Heart left ventricle (tissue), 13 donors: ENCODE data around the gene RNASEH2C.
"Not testable (repeated sequence)": the region's sequence is repeated elsewhere in the genome, so short reads cannot be mapped to it uniquely, and the experiment has no call there.

Source experiments
- CTCF ChIP-seq, 12 donors: fragments of 200-600 bp; sonication (generic) in 4 of 12; IDR thresholded peaks; one replicate each; pipeline versions ENCODE4 v1.5.0 to v1.8.0; 2018 to 2022; ENCODE audit warnings: antibody characterized with exemption in 12 of 12, mild to moderate bottlenecking in 5 of 12
- POLR2A ChIP-seq, 2 donors: fragments of 450-650 bp; IDR thresholded peaks; one replicate each; pipeline ENCODE4 v1.6.1; 2017; ENCODE audit warnings: antibody characterized with exemption in 2 of 2, mild to moderate bottlenecking in 2 of 2, moderate library complexity in 2 of 2
- donor health status: ischemic (EF 13 %, LVEDD 7.1; RV severe dilation, severe dysfunction).
- donor health status: DM: no; HTN: yes; CAD: no.
- donor health status: DM: no; HTN: no; CAD: no.
- donor health status: ischemic (EF 25% LVEDD 6.9; RV normal size, moderate dysfunction).
- donor health status: ischemic (EF 25% LVEDD 5.7; RV mildly dilated, moderate dysfunction).
- donor health status: ischemic (EF 35%, LVEDD 5.7; RV mildly dilated, moderate dysfunction).
- donor health status: nonischemic (EF 11% LVEDD 7.7; RV severe dilation, severe dysfunction).
- donor health status: DM: yes; HTN: yes; CAD: no.
- donor health status: PGD.
- donor health status: ischemic (EF 29% LVEDD 5.4; RV normal size, mild dysfunction).
- donor health status: nonischemic (EF 23%, LVEDD 6.1; RV moderate dilation, normal function).

GRCh38 chr11:65706303-65706763, 14.3 kb downstream of the RNASEH2C start:
- not testable (repeated sequence) for TF ChIP-seq POLR2A (IDR thresholded peaks at IDR 0.05)
- TF ChIP-seq CTCF (IDR thresholded peaks at IDR 0.05): peak; percentile 60 to 86 (median 75)
